ENCODE results near the gene TTC34. TPM values are rescaled to one million over a fixed set of nuclear protein-coding genes. Genes with fewer than 3 reads are reported as not detected.

Gene TTC34
- total RNA-seq, 4 donors from 2014 or later = 0.04 to 0.19 (median 0.15) TPM; not detected in 1

- peaks cover 0 to 81% (median 0%) of the 10 kb centered on the region in 4 donors for H3K27me3 ChIP-seq
Observed at GRCh38 chr1:2811533-2811918, 10.0 kb upstream of the TTC34 start.

GRCh38 chr1:2810899-2811532 is 9.5 kb upstream of the TTC34 start:
- intact Hi-C loops (cut with DNase I) = no loop called here
- H3K36me3 ChIP-seq = no peaks in the 10 kb centered on the region
- H3K27me3 ChIP-seq = peaks cover 0 to 86% (median 0%) of the 10 kb centered on the region in 4 donors
- H3K4me1 ChIP-seq = peaks cover 0 to 5% (median 0%) of the 10 kb centered on the region in 3 donors
- TF ChIP-seq POLR2A (IDR thresholded peaks at IDR 0.05) (no peak), CTCF (IDR thresholded peaks at IDR 0.05) (no peak)
- H3K27ac ChIP-seq = no peak overlapping the region
- no peak overlapping the region for H3K4me3 ChIP-seq
- H3K9me3 ChIP-seq = peaks cover 0 to 17% (median 0%) of the 10 kb centered on the region in 3 donors
- WGBS, 2 donors = 39 to 80% methylated on average over 2 to 5 of the region's 9 CpGs
- DNase-seq = no peak

More at GRCh38 chr1:2811533-2811918, 10.0 kb upstream of the TTC34 start:
- Histone ChIP-seq H3K9me3 (peaks cover 0 to 17% (median 0%) of the 10 kb centered on the region in 3 donors), H3K4me1 (peaks cover 0 to under 1% (median 0%) of the 10 kb centered on the region in 3 donors), H3K36me3 (no peaks in the 10 kb centered on the region), H3K4me3 (no peak overlapping the region), H3K27ac (no peak overlapping the region)
- WGBS, 2 donors = 51 to 66% methylated on average over 5 to 6 of the region's 8 CpGs
- DNase-seq = no peak
- intact Hi-C loops (cut with DNase I) = no loop called here
- TF ChIP-seq POLR2A (IDR thresholded peaks at IDR 0.05) = no peak
- no peak for TF ChIP-seq CTCF (IDR thresholded peaks at IDR 0.05)

- DNase-seq = no peak
- 69 to 83% methylated on average over 11 to 14 of the region's 15 CpGs for WGBS, 2 donors
- peaks cover 0 to 89% (median 0%) of the 10 kb centered on the region in 4 donors for H3K27me3 ChIP-seq
- intact Hi-C loops (cut with DNase I) = no loop called here
- no peak overlapping the region for H3K27ac ChIP-seq
- no peak for TF ChIP-seq POLR2A (IDR thresholded peaks at IDR 0.05)
- no peak for TF ChIP-seq CTCF (IDR thresholded peaks at IDR 0.05)
- peaks cover 0 to 17% (median 0%) of the 10 kb centered on the region in 3 donors for H3K9me3 ChIP-seq
- H3K36me3 ChIP-seq = no peaks in the 10 kb centered on the region
- H3K4me3 ChIP-seq = no peak overlapping the region
- peaks cover 0 to 6% (median 0%) of the 10 kb centered on the region in 3 donors for H3K4me1 ChIP-seq
Observed at GRCh38 chr1:2810281-2810680, 8.8 kb upstream of the TTC34 start.

- Histone ChIP-seq H3K9me3 (peaks cover 0 to 17% (median 0%) of the 10 kb centered on the region in 3 donors), H3K4me1 (peaks cover 0 to 6% (median 0%) of the 10 kb centered on the region in 3 donors), H3K4me3 (no peak overlapping the region), H3K36me3 (no peaks in the 10 kb centered on the region), H3K27ac (no peak overlapping the region), H3K27me3 (peaks cover 0 to 89% (median 0%) of the 10 kb centered on the region in 4 donors)
- intact Hi-C loops (cut with DNase I) = no loop called here
- DNase-seq = no peak
- no peak for TF ChIP-seq POLR2A (IDR thresholded peaks at IDR 0.05)
- TF ChIP-seq CTCF (IDR thresholded peaks at IDR 0.05) = no peak
- 60 to 84% methylated on average over 1 to 10 of the region's 17 CpGs for WGBS, 2 donors
Observed at GRCh38 chr1:2809656-2810055, 8.2 kb upstream of the TTC34 start.

GRCh38 chr1:2808831-2809605 is 7.5 kb upstream of the TTC34 start:
- H3K36me3 ChIP-seq = no peaks in the 10 kb centered on the region
- no peak overlapping the region for H3K4me3 ChIP-seq
- H3K9me3 ChIP-seq = peaks cover 0 to 17% (median 0%) of the 10 kb centered on the region in 3 donors
- H3K27ac ChIP-seq = no peak overlapping the region
- 86% methylated on average over 19 of the region's 34 CpGs; no CpG with 5 or more reads in 1 of the 2 donors for WGBS, 2 donors
- no peak for DNase-seq
- H3K4me1 ChIP-seq = peaks cover 0 to 6% (median 0%) of the 10 kb centered on the region in 3 donors
- intact Hi-C loops (cut with DNase I) = no loop called here
- no peak for TF ChIP-seq CTCF (IDR thresholded peaks at IDR 0.05)
- TF ChIP-seq POLR2A (IDR thresholded peaks at IDR 0.05) = no peak
- H3K27me3 ChIP-seq = peaks cover 0 to 89% (median 0%) of the 10 kb centered on the region in 4 donors

Data from esophagus squamous epithelium (tissue), 5 donors.